Uterus (tissue), 4 donors: Measurements from ENCODE around the gene PRAMEF1. TPM values are rescaled to one million over a fixed set of nuclear protein-coding genes. Genes with fewer than 3 reads are reported as not detected.

ENCODE experiments used
- DNase-seq, 2 donors: peaks; one replicate each; pipeline ENCODE4 v3.0.0-alpha.2; 2019 to 2020
- H3K27ac ChIP-seq, 2 donors: fragments of 200-600 bp; sonication (generic); 1 replicate in 1 of 2; 2 replicates in 1 of 2; pipeline ENCODE4 v1.5.1; 2016 to 2018
- H3K27me3 ChIP-seq, 2 donors: fragments of 200-600 bp; sonication (generic); one replicate each; pipeline ENCODE4 v1.5.1; 2018 to 2019; ENCODE audit warnings: control low read depth in 1 of 2
- H3K36me3 ChIP-seq, 2 donors: fragments of 200-600 bp; sonication (generic); one replicate each; pipeline ENCODE4 v1.5.1; 2019; ENCODE audit warnings: control low read depth in 1 of 2
- H3K4me1 ChIP-seq, 2 donors: fragments of 200-600 bp; sonication (generic); one replicate each; pipeline ENCODE4 v1.5.1; 2018 to 2019; ENCODE audit warnings: control low read depth in 1 of 2
- H3K4me3 ChIP-seq, 2 donors: fragments of 200-600 bp; sonication (generic); 1 replicate in 1 of 2; 2 replicates in 1 of 2; pipeline ENCODE4 v1.5.1; 2018 to 2019; ENCODE audit warnings: mild to moderate bottlenecking in 1 of 2
- H3K9me3 ChIP-seq, 2 donors: fragments of 200-600 bp; sonication (generic); one replicate each; pipeline ENCODE4 v1.5.1; 2019; ENCODE audit warnings: control low read depth in 1 of 2
- POLR2A ChIP-seq, 2 donors: fragments of 450-650 bp; IDR thresholded peaks; one replicate each; pipeline ENCODE4 v1.6.1; 2016; ENCODE audit warnings: antibody characterized with exemption in 2 of 2, mild to moderate bottlenecking in 1 of 2, moderate library complexity in 1 of 2
- intact Hi-C: fragments of 100-400 bp; cut with DNase I; formaldehyde crosslinking; loops from one replicate; pipeline ENCODE4 v1.15.1; 2023; ENCODE audit warnings: low total_unique reads
- total RNA-seq, 4 donors: library from RNA; depleted of rRNA in 3 of 4; stranded (reverse); fragments of >200 nt in 3 of 4; gene quantifications; one replicate each; pipeline versions ENCODE4 v1.1.0 to v1.2.4, GENCODE V29; 2014 to 2023
- TF ChIP-seq, protein P1 (sequence below), 4 experiments: fragments of 200-600 bp in 2 of 4; fragments of 450-650 bp in 2 of 4; sonication (generic) in 2 of 4; IDR thresholded peaks; one replicate each; pipeline ENCODE4 v1.5.1; 2016 to 2019; ENCODE audit warnings: antibody characterized with exemption in 4 of 4, mild to moderate bottlenecking in 2 of 4, moderate library complexity in 1 of 4
- donor health status: DM: yes; HTN: yes; CAD: no.

PRAMEF1 gene
- total RNA-seq, 4 donors from 2014 or later, result not detected

DNA sequence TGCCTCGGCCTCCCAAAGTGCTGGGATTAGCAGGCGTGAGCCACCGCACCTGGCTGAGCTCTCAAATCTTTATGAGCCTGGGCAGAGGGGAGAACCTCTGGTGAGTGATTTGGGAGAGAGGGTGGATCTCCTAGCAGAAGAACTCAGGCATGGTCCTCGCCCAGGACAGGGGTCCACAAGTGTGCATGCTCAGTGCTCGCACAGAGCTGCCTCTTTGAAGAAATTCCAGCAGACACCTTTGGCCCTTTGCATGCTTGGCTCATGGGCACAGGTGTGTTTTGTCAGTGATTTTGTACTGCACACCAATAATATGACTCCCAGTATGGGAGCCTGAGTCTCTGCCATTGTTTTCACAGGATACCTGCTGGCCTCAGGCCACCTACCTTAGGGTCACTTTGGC, 29.4 kb upstream of the PRAMEF1 start:
- Histone ChIP-seq H3K9me3 (no peaks in the 10 kb centered on the region), H3K27ac (no peak overlapping the region), H3K4me3 (no peak overlapping the region), H3K4me1 (no peaks in the 10 kb centered on the region), H3K36me3 (no peaks in the 10 kb centered on the region), H3K27me3 (no peaks in the 10 kb centered on the region)
- no peak for TF ChIP-seq POLR2A (IDR thresholded peaks at IDR 0.05)
- TF ChIP-seq, protein P1, sequence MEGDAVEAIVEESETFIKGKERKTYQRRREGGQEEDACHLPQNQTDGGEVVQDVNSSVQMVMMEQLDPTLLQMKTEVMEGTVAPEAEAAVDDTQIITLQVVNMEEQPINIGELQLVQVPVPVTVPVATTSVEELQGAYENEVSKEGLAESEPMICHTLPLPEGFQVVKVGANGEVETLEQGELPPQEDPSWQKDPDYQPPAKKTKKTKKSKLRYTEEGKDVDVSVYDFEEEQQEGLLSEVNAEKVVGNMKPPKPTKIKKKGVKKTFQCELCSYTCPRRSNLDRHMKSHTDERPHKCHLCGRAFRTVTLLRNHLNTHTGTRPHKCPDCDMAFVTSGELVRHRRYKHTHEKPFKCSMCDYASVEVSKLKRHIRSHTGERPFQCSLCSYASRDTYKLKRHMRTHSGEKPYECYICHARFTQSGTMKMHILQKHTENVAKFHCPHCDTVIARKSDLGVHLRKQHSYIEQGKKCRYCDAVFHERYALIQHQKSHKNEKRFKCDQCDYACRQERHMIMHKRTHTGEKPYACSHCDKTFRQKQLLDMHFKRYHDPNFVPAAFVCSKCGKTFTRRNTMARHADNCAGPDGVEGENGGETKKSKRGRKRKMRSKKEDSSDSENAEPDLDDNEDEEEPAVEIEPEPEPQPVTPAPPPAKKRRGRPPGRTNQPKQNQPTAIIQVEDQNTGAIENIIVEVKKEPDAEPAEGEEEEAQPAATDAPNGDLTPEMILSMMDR (IDR thresholded peaks at IDR 0.05), result no peak
- no peak for DNase-seq
- intact Hi-C loops, result no loop called here

GRCh38 chr1:12762766-12763165, 28.4 kb upstream of the PRAMEF1 start:
- TF ChIP-seq POLR2A (IDR thresholded peaks at IDR 0.05), result no peak
- TF ChIP-seq, protein P1 (IDR thresholded peaks at IDR 0.05), result no peak
- H3K27ac ChIP-seq, result no peak overlapping the region
- intact Hi-C loops, result no loop called here
- H3K4me3 ChIP-seq, result no peak overlapping the region
- H3K36me3 ChIP-seq, result no peaks in the 10 kb centered on the region
- no peaks in the 10 kb centered on the region for H3K4me1 ChIP-seq
- DNase-seq, result no peak
- no peaks in the 10 kb centered on the region for H3K27me3 ChIP-seq
- no peaks in the 10 kb centered on the region for H3K9me3 ChIP-seq

DNA sequence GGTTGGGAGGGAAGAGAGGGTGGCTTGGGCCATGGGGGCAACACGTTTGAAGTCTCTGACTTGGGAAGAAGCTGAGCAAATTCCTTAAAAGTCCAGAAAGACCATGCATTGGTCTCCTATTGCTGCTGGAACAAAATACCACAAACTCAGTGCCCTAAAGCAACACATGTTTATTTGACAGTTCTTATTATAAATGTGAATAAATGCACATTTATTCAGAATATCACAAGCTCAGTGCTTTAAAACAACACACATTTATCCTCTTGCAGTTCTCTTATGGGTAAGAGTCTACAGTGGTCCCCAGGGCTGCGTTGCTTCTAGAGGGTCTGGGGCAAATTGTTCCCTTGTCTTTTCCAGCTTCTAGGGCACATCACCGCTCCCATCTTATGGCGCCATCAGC, 27.7 kb upstream of the PRAMEF1 start:
- no peak overlapping the region for H3K4me3 ChIP-seq
- intact Hi-C loops, result no loop called here
- TF ChIP-seq, protein P1 (IDR thresholded peaks at IDR 0.05), result no peak
- no peak for TF ChIP-seq POLR2A (IDR thresholded peaks at IDR 0.05)
- no peaks in the 10 kb centered on the region for H3K4me1 ChIP-seq
- no peaks in the 10 kb centered on the region for H3K36me3 ChIP-seq
- H3K27ac ChIP-seq, result no peak overlapping the region
- no peaks in the 10 kb centered on the region for H3K27me3 ChIP-seq
- no peaks in the 10 kb centered on the region for H3K9me3 ChIP-seq
- DNase-seq, result no peak

GRCh38 chr1:12764016-12764415, 27.2 kb upstream of the PRAMEF1 start:
- no peak for DNase-seq
- H3K9me3 ChIP-seq, result no peaks in the 10 kb centered on the region
- H3K27ac ChIP-seq, result no peak overlapping the region
- intact Hi-C loops, result no loop called here
- H3K4me1 ChIP-seq, result no peaks in the 10 kb centered on the region
- H3K36me3 ChIP-seq, result no peaks in the 10 kb centered on the region
- no peaks in the 10 kb centered on the region for H3K27me3 ChIP-seq
- TF ChIP-seq, protein P1 (IDR thresholded peaks at IDR 0.05), result no peak
- no peak for TF ChIP-seq POLR2A (IDR thresholded peaks at IDR 0.05)
- no peak overlapping the region for H3K4me3 ChIP-seq

DNA sequence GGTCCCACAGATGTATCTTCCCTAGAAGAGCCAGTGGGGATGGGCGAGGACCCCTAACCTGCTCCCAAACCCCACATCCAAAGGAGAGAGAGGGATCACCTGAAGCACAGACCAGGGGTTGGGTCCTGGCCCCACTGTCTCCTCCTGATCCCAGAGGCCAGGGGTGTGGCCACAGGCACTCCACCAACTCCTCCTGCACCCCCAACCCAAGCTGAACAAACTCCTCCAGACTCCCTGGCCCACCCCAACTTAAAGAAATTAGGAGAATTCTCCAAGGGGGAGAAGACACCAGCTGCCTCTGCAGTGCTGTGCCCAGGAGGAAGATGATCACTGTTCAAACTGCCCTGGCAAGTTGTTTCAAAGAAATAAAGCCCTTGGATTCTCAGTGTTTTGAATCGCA, 22.2 kb upstream of the PRAMEF1 start:
- intact Hi-C loops, result no loop called here
- Histone ChIP-seq H3K36me3 (no peaks in the 10 kb centered on the region), H3K9me3 (no peaks in the 10 kb centered on the region), H3K27me3 (no peaks in the 10 kb centered on the region), H3K4me1 (no peaks in the 10 kb centered on the region), H3K4me3 (no peak overlapping the region), H3K27ac (no peak overlapping the region)
- no peak for DNase-seq
- TF ChIP-seq POLR2A (IDR thresholded peaks at IDR 0.05), result no peak
- TF ChIP-seq, protein P1 (IDR thresholded peaks at IDR 0.05), result no peak
